DMS53 treated with DMSO at 0.1 percent for 48 hours (cell line): ENCODE data around the gene ARHGEF17.
"Not testable (repeated sequence)": the region's sequence is repeated elsewhere in the genome, so short reads cannot be mapped to it uniquely, and the experiment has no call there.

Experiments
- DNase-seq: peaks from one replicate; lab custom pipeline; 2025; ENCODE audit not compliant: unreplicated experiment; lab: John Stamatoyannopoulos, UW

Gene ARHGEF17

DNA sequence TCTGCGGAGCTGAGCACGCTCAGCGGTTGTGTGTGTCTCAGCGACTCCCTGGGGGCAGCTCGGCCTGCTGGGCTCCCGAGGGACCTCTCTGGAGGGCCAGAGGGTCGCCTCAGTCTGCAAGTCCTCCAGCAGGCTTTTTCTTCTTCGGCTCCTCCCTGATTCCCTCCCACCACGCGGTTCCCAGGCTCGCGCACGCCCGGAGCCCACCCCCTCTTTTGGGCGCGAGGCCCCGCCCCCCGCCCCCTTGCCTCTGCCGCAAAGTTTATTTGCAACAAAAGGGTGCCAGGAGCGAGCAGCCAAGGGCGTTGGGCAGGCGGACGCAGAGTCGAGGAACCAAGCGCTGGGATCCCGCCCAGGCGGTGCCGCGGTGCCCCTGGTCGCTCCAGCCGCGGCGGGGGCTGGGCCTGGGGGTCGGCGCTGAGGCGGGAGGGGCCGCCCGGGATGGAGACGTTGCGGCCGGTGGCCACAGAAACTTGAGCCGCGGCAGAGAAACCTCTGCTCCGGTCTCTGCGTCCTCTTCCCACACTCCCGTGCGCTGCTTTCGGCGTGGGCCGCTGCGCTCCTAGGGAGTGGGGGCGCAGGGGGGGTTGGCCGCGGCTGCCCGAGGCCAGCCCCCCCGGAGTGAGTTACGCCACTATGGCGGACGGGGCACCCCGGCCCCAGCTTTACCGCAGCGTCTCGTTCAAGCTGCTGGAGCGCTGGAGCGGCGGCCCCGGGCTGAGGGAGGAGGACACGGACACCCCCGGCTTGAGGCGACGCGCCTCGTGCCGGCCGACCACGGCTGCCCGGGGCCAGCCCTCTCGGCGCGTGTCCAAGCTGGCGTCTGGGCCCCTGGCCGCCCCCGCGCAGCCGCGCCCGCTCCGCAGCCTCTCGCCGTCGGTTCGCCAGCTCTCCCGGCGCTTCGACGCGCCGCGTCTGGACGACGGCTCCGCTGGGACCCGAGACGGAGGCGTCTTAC, at the start of gene ARHGEF17:
Gene ARHGEF17 (plus strand): TSS at position 274 of the 958 bp plus-strand sequence. CDS start 363 bp downstream, at position 637.
- DNase-seq, result no peak

- DNase-seq, result no peak
Observed at GRCh38 chr11:73259406-73260126, 48.5 kb upstream of the ARHGEF17 start.

DNA sequence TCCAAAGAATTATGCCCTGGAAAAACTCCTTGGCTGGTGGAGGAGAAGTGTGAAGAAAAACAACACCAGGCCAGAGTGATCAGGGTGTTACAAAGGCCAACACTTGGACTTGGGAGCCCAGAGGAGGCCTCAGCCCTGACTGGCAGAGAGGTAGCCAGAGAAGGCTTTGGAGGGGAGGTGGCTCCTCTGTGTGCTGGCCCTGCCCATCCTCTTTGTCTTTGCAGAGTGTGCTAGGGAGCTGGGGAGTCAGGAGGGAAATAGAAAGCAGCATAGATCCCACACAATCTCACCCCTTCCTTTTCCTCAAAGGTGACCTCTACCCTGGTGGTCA, 48.0 kb upstream of the ARHGEF17 start:
- DNase-seq, result no peak

- DNase-seq, result no peak
Observed at GRCh38 chr11:73262851-73263495, 45.1 kb upstream of the ARHGEF17 start.

DNA sequence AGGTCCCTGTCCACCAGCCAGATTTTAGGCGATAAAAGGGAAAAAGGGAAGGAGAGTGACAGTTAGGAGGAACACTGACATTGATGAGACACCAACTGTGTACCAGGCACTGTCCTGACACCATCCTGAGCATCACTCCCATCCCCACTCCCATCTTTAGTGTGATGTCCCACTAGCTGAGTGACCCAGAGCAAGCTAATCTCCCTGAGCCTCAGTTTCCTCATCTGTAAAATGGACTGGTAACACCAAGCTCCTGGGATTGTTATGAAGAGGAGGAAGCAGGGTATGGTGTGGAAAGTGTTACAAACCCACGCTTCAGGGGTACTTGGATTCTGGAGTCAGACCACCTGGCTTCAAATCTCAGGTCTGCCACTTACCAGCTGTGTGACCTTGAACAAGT, 44.4 kb upstream of the ARHGEF17 start:
- DNase-seq, result no peak

- DNase-seq, result no peak
Observed at GRCh38 chr11:73265278-73265810, 42.7 kb upstream of the ARHGEF17 start.

GRCh38 chr11:73265853-73266645, 42.0 kb upstream of the ARHGEF17 start:
- no peak for DNase-seq

- no peak for DNase-seq
Observed at GRCh38 chr11:73266646-73267020, 41.4 kb upstream of the ARHGEF17 start.

DNA sequence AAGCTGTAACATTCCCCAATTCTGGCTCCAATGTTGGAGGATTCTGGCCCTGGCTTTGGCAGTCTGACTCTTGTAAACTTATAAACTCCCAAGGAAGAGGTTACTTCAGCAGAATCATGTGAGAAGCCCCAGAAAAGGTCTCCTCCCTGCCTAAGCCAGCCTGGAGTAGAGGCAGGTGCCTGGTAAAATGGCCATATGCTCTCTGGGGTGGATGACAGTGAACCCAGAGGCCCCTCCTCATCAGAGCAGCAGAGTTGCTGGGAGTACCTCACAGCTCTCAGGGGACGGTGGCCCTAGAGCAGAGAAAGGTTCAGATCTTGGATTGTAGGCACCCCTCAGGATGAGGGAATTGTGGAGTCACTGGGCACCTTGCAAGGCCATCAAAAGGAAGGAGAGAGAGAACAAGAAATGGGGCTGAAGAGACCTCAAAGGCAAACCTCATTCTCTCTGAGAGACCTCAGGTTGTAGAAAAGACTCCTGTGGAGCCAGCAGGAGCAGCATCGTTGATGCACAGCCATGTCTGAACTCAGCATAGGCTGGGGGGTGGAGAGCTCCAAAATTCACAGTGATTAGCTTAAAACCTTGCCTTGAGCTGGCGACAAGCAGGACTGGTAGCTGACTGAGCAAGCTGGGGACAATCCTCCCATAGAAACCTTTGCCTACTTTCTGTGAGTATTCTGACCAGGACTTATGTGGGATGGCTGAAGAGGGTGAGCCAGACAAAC, 40.8 kb upstream of the ARHGEF17 start:
- no peak for DNase-seq

GRCh38 chr11:73267906-73268540, 40.1 kb upstream of the ARHGEF17 start:
- DNase-seq, result no peak

GRCh38 chr11:73268671-73269271, 39.3 kb upstream of the ARHGEF17 start:
- DNase-seq, result no peak

DNA sequence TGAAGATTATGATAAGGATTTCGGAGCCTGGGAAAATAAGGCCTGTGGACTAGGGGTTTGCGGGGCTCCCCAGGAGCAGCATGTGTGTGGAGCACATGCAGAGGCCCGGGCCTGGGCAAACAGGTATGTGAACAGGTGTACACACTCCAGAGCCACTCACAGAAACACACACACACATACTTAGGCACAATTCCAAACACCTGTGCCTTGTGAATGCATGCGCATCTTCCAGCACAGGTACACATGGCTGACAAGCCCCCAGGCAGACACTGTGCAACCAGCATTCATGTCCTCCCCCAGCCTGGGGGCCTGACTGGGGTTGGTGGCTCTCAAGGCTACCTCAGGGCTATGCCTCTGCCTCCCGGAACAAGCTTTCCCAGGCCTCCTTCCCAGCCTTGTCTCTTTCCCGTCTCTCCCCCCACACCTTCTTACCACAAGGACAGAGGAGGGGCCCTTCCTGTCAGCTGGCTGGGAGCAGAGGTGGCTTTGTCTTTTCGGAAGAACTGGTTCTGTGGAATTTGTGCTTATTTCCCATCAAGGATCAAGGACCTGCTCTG, 38.5 kb upstream of the ARHGEF17 start:
- peak; percentile 45 for DNase-seq

DNA sequence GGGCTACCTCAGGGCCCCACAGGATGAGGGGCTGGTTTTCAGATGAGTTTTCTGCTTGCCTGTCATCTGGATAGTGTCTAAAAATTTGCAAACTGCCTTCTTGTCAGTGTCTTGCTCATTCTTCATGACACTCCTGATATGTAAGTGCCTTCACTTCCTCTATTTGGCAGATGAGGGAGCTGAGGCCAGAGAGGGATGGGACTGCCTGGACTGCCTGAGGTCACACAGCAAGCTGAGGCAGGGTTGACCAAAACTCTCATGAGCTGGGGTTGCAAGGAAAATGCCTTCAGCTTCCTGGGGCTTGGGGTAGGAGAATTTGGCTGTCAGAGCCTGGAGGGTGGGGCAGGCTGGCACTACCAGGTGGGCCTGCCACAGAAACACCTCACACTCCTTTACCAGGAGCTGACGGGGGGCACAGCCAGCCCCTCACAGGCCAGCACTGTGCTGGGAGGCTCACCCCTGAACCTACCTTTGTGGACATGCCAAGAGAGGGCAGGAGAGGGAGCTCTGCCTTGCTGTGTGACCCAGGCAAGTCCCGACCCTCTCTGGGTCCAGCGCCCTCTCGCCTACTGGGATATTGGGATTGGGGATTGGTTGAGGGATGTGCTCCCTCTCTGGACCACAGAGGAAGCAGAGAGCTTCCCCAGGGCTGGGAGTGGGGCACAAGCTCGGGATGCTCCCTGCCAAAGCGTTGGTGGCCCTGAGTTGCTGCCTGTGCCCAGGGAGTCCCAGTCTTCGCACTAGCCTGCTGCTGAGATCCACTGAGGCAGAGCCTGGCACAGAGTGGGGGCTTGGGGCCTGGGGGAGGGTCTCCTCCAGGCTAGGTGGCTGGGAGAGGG, 37.8 kb upstream of the ARHGEF17 start:
- DNase-seq, result no peak

GRCh38 chr11:73270855-73271477, 37.1 kb upstream of the ARHGEF17 start:
- DNase-seq, result no peak

GRCh38 chr11:73271478-73271865, 36.6 kb upstream of the ARHGEF17 start:
- not testable (repeated sequence) for DNase-seq

GRCh38 chr11:73271936-73272679, 36.0 kb upstream of the ARHGEF17 start, which contains the start of gene P2RY6:
Gene P2RY6, plus strand, starts transcription at chr11:73272338. Its CDS starts 24,181 bp downstream, at chr11:73296519.
- peak; percentile 84 for DNase-seq

- DNase-seq, result no peak
Observed at GRCh38 chr11:73272680-73273038, 35.4 kb upstream of the ARHGEF17 start.
